Mammary epithelial cell (primary cell): Measurements from ENCODE around the gene RNF223.

Experiments
- CTCF ChIP-seq, 2 donors: IDR thresholded peaks in 1 of 2; conservative IDR thresholded peaks in 1 of 2; 2 replicates each; pipeline ENCODE4 v1.5.1; 2011 to 2012; ENCODE audit warnings: inconsistent platforms in 2 of 2, low read length in 2 of 2, mild to moderate bottlenecking in 2 of 2, control low read depth in 1 of 2, low read depth in 1 of 2; ENCODE audit not compliant: insufficient read depth in 1 of 2; ENCODE audit errors: extremely low read depth in 1 of 2
- EZH2 ChIP-seq: IDR thresholded peaks from 2 replicates; pipeline ENCODE4 v1.6.1; 2012; ENCODE audit warnings: low read length, inconsistent platforms, borderline replicate concordance

- TF ChIP-seq CTCF (conservative IDR thresholded peaks at IDR 0.05 in 1 of 2, IDR thresholded peaks at IDR 0.05 in 1 of 2; ENCODE audit: extremely low read depth in 1 of 2, insufficient read depth in 1 of 2, low read depth in 1 of 2, low read length in 2 of 2) (no peak), EZH2 (no peak)
Observed at GRCh38 chr1:1025730-1026129, 48.4 kb downstream of the RNF223 start.
